ENCODE measurements around the gene ZNF69.
A peak's percentile ranks its signal among the peaks of the same experiment; 100 is the strongest.
"Not testable (repeated sequence)": the region's sequence is repeated elsewhere in the genome, so short reads cannot be mapped to it uniquely, and the experiment has no call there.

The ZNF69 gene

GRCh38 chr19:11887611-11888531 lies at the start of gene ZNF69:
Gene ZNF69, plus strand, starts transcription at chr19:11887782. Its CDS starts 142 bp downstream, at chr19:11887924.
- DNase-seq (ENCODE audit: low read depth): peak; percentile 24

DNA sequence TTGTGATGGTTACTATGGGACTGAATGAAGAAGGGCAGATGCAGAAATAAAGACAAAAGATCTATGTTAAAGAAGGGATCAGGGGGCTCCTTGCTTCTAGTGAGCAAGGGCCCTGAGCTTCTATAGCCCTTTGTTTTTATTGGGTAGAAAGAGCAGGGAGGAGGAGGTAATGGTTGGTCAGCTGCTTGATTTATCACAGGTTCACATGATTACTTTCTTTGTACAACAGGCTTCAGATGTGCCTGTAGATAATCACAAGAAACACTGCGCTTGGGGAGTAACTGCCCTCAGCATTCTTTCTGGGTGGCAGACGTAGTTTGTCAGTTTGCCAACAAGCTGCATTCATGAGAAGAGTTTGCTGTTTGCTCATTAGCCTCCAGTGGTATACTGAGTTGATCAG lies 43.9 kb upstream of the ZNF69 start:
- no peak for DNase-seq (ENCODE audit: low read depth)

DNA sequence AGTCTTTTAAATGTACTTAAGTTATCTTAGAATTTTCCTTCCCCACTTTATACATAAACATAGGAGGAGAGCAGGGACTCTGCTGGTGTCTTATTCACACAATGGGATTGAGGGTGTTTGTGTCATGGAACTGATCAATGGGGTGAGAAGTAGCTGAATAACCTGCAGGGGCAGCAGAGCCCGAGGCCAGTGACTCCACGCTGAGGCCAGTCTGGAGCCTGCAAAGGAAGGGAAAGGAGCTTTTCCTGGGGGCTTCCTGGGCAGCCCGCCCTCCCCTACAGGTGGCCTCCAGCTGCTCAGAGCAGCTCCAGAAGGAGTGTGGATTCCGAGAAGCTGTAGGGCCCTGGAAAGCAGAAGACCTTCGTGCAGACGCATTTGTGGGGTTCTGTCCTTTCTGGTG lies 40.0 kb upstream of the ZNF69 start:
- DNase-seq (ENCODE audit: low read depth): not testable (repeated sequence)

- no peak for DNase-seq (ENCODE audit: low read depth)
Measured at GRCh38 chr19:11848200-11848593, 39.4 kb upstream of the ZNF69 start.

- peak; percentile 66 for DNase-seq (ENCODE audit: low read depth)
Measured at GRCh38 chr19:11848594-11849469, 38.8 kb upstream of the ZNF69 start, which contains the start of gene ZNF439. Gene ZNF439, plus strand, starts transcription at chr19:11848726. Its CDS starts 142 bp downstream, at chr19:11848868.

DNA sequence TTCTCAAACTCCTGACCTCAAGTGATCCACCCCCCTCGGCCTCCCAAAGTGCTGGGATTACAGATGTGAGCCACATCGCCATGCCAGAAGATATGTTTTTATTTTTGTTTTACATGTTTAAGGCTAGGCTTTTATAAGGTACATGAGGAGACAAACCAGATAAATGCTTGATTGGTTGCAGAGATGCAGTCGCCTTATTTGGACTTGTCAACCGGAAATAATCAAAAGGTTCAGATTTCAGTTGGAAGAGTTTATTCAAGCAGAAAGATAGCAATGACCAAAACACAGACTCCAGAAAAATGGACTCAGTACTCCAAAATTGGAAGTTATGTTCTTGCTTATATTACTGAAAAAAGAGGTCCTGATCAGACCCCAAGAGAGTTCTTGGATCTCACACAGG lies 37.3 kb upstream of the ZNF69 start:
- DNase-seq (ENCODE audit: low read depth): not testable (repeated sequence)

GRCh38 chr19:11853358-11853757 lies 34.2 kb upstream of the ZNF69 start:
- DNase-seq (ENCODE audit: low read depth): no peak

DNA sequence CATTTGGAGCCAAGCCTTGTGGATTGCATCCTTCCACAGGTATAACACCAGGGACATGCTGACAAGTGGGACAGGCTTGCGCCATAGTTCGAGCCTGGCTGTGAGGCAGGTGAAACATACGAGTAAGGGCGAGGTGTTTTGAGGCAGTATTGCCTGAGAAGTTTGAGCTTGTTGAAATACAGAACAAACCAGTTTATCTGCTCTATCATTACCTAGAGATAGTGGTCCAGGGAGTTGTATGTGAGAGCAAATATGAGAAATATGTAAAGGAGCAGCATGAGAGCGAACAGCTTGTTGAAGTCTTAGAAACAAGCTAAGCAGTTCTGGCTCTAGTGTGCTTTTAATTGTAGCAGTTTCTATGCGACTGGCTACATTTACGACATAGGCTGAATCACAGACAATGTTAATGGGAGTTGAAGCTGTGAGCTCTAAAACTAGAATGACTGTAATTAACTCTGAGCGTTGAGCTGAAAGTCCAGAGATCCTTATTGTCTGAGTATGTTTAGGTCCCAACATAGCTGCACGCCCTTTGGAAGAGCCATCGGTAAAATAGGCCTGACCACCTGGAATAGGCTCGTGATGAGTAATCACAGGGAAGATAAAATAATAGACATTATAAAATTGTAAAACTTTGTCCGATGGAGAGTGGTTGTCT lies 30.9 kb upstream of the ZNF69 start:
- no peak for DNase-seq (ENCODE audit: low read depth)

DNA sequence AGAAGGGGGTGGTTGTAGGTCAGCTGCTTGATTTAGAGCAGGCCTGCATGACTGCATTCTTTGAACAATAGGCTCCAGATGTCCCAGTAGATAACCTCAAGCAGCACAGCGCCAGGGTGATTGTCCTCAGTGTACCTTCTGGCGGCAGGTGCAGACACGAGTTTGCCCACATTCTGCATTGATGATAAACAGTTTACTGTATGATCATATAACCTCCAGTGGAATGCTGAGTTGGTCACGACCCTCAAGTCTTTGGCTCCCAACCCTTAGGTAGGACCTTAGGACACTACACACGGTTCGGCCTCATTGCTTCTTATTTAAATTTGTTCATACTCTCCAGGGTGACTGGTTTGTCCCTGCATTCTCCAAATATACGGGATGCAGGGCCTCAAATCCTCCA lies 26.9 kb upstream of the ZNF69 start:
- DNase-seq (ENCODE audit: low read depth): no peak

GRCh38 chr19:11861301-11861700 lies 26.3 kb upstream of the ZNF69 start:
- DNase-seq (ENCODE audit: low read depth): no peak

- DNase-seq (ENCODE audit: low read depth): not testable (repeated sequence)
Measured at GRCh38 chr19:11867766-11868165, 19.8 kb upstream of the ZNF69 start.

DNA sequence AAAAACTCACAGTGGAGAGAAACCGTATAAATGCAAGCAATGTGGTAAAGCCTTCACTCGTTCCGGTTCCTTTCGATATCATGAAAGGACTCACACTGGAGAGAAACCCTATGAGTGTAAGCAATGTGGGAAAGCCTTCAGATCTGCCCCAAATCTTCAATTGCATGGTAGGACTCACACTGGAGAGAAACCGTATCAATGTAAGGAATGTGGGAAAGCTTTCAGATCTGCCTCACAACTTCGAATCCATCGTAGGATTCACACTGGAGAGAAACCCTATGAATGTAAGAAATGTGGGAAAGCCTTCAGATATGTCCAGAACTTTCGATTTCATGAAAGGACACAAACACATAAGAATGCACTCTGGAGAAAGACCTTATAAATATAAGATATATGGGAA lies 19.4 kb upstream of the ZNF69 start:
- DNase-seq (ENCODE audit: low read depth): no peak

GRCh38 chr19:11872624-11873023 lies 15.0 kb upstream of the ZNF69 start:
- no peak for DNase-seq (ENCODE audit: low read depth)

DNA sequence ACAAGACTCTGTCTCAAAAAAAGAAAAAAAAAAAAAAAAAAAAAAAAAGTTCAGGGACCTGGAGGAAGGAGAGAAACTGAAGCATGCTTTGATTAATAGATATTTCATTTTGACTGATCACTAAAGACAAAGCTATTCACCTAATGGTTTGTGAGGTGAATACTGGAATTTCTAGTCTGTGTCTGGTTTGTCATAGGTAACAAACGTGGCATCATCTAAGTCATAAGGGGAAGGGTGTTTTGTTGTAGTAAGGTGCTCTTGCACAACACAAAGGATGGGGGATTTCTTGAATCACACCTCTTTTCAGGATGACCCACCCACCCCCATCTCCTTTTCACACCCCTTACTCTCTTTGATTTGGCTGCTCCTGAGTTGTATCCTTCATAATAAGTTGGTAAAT lies 13.8 kb upstream of the ZNF69 start:
- no peak for DNase-seq (ENCODE audit: low read depth)

GRCh38 chr19:11879687-11880266 lies 7.8 kb upstream of the ZNF69 start:
- DNase-seq (ENCODE audit: low read depth): peak; percentile 14

DNA sequence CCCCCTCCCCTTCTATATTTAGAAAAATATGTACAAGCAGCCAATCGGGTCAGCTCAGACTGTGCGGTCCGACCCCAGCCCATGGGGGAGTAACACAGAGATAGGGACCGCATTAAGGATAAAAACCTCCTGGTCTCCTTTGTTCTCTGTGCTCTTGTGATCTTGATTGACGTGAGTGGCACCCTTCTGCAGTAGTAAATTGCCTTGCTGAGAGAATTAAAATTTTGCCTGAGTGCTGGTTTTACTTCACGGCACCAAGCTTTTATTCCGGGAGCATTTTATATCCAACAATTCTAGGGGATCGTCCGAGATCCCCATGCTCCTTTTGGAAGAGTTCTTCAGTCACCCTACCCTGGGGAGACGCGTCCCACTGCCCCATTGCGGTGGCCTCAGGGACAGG lies 7.0 kb upstream of the ZNF69 start:
- DNase-seq (ENCODE audit: low read depth): no peak

GRCh38 chr19:11881151-11881800 lies 6.3 kb upstream of the ZNF69 start:
- DNase-seq (ENCODE audit: low read depth): peak; percentile 26

GRCh38 chr19:11882606-11883005 lies 5.0 kb upstream of the ZNF69 start:
- no peak for DNase-seq (ENCODE audit: low read depth)

DNA sequence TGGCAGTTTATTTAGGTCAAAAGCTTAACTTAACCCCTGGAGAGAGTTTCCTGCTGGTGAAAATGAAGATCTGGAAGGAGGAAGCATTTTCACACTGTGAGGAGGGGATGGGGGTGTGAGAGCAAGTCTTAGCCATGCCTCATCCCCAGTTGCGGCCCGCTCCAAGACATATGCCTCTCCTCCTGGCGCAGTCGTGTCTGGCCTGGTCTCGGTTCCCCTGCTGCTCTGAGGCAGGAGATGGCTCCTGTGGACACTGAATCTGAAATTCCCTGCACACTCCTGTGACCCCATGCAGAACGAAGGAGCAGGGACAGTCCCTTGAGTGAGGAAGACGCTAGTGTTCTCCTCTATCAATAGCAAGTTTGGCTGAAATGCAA lies 360 bp upstream of the ZNF69 start:
- no peak for DNase-seq (ENCODE audit: low read depth)

DNA sequence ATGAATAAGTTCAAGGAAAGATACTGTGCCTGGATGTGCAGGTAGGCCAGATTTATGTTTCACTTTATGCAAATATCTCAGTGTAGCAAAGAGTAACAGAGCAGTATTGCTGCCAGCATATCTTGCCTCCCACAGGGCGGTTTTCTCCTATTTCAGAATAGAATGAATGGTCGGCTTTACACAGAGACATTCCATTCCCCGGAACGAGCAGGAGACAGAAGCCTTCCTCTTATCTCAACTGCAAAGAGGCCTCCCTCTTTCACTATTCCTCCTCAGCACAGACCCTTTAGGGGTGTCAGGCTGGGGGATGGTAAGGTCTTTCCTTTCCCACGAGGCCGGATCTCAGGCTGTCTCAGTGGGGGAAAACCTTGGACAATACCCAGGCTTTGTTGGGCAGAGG lies 2.3 kb downstream of the ZNF69 start:
- not testable (repeated sequence) for DNase-seq (ENCODE audit: low read depth)

DNA sequence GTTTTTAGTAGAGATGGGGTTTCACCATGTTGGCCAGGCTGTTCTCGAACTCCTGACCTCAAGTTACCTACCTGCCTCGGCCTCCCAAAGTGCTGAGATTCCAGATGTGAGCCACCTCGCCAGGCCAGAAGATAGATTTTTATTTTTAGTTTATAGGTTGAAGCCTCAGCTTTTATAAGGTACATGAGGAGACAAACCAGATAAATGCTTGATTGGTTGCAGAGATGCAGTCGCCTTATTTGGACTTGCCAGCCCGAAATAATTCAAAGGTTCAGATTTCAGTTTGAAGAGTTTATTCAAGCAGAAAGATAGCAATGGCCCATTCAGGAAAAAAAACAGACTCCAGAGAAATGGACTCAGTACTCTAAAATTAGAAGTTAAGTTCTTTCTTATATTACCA lies 3.1 kb downstream of the ZNF69 start:
- no peak for DNase-seq (ENCODE audit: low read depth)

All from activated T-helper 9 cell treated with anti-CD3 and anti-CD28 coated beads, Interleukin-2, amount 50 U/mL, for 16 hours (primary cell).